HUES64 (cell line): ENCODE measurements around the gene NAIF1.
"Not testable (repeated sequence)": the region's sequence is repeated elsewhere in the genome, so short reads cannot be mapped to it uniquely, and the experiment has no call there.

Experiments
- H3K27ac ChIP-seq: 2 replicates; pipeline ENCODE4 v1.7.0; 2013; ENCODE audit warnings: low read depth, low read length, inconsistent platforms
- H3K27me3 ChIP-seq: 2 replicates; pipeline ENCODE4 v1.6.1; 2013; ENCODE audit warnings: mild to moderate bottlenecking, low read length; ENCODE audit not compliant: insufficient read depth
- H3K36me3 ChIP-seq: 2 replicates; pipeline ENCODE4 v1.6.1; 2013; ENCODE audit warnings: mild to moderate bottlenecking, low read length; ENCODE audit not compliant: insufficient read depth
- H3K4me1 ChIP-seq: 2 replicates; pipeline ENCODE4 v1.6.1; 2013; ENCODE audit warnings: mild to moderate bottlenecking, low read length, moderate library complexity; ENCODE audit not compliant: insufficient read depth
- H3K4me3 ChIP-seq: 2 replicates; pipeline ENCODE4 v1.5.1; 2013; ENCODE audit warnings: mild to moderate bottlenecking, low read length, moderate library complexity
- H3K9ac ChIP-seq: 2 replicates; pipeline ENCODE4 v1.6.1; 2013; ENCODE audit warnings: mild to moderate bottlenecking, low read depth, low read length
- H3K9me3 ChIP-seq: 2 replicates; pipeline ENCODE4 v1.6.1; 2013; ENCODE audit warnings: low read depth, low read length; ENCODE audit not compliant: insufficient read depth
- WGBS: fragments of 150-250, 120-280 bp; methylation state at CpG from one replicate; pipeline ENCODE4 v1.1.7; 2013; ENCODE audit warnings: missing lambda C conversion rate; 5-methylcytosine and 5-hydroxymethylcytosine counted together

NAIF1 gene

DNA sequence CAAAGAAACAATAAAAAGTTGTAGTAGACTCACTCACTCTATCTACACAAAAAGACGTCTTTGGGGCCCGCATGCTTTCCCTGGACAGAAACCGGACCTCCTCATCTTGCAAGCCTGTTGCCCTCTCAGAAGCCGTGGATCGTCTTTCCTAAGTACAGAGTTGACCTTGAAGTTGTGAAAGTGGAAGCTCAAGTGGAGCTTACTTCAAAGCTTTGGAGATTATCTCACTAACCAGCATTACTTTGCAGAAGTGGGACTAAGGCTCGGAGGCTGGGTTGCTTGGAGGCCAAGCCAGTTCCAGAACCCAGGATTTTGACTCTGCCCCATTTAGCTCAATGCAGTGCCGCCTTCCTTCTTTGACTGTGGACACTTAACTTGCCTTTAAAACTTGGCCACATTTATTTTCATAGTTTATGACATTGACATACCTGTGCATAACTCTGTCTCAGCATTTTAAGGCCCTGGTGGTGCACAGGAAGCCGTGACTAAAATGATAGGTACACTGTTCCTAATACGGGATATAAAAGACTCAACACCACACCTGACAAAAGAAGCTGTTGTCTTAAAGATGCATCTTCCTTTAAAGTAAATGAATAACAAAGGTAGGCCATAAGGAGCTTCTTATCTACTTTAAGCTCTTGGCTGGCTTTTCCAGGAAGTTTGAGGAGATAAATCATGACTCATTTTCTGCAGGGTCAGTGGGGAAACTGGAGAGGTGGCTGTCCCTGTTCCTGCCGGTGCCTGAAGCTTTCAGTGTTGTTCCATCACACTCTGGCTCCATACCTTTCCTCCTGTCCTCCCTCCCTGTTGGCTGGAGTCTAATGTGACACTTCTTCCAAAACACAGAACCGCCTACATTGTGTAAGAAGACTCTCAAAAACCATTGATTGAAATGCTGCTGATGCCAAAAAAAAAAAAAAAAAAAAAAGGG is 11.6 kb upstream of the NAIF1 start:
- H3K4me1 ChIP-seq, result peaks cover 24% of the 10 kb centered on the region
- H3K36me3 ChIP-seq, result no peaks in the 10 kb centered on the region
- no peak overlapping the region for H3K9ac ChIP-seq
- no peaks in the 10 kb centered on the region for H3K27me3 ChIP-seq
- WGBS, result 83% methylated on average over 11 of the region's 11 CpGs
- H3K4me3 ChIP-seq, result no peak overlapping the region
- peak overlapping the region; percentile 36; the same call in 1 of the 2 replicates for H3K27ac ChIP-seq
- no peaks in the 10 kb centered on the region for H3K9me3 ChIP-seq

DNA sequence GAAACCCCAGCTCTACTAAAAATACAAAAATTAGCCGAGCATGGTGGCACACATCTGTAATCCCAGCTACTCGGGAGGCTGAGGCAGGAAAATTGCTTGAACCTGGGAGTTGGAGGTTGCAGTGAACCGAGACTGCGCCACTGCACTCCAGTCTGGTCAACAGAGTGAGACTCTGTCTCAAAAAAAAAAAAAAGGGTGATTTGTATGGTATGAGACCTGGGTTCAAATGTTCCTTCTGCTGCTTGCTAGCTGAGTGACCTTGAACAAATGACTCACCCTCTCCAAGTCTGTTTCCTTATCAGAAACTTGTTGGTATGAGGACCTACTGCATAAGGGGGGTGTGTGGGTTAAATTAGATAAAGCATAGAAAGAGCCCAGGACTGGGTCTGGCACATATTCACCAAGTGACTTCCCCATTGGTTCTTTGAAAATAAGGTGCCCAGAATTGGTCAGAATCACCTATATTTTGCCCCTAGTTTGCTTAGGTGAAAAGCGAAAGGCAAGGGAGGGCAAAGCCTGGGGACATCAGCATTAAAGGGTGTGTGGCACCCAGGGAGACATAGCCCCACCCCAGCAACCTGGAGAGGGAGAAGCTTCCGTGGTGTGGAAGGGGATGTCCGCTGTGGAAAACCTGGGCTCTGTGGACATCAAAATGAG is 10.9 kb upstream of the NAIF1 start:
- Histone ChIP-seq H3K9me3 (no peaks in the 10 kb centered on the region), H3K4me1 (peaks cover 27% of the 10 kb centered on the region), H3K27ac (no peak overlapping the region), H3K27me3 (no peaks in the 10 kb centered on the region), H3K9ac (no peak overlapping the region), H3K36me3 (no peaks in the 10 kb centered on the region), H3K4me3 (no peak overlapping the region)
- 93% methylated on average over 6 of the region's 7 CpGs for WGBS

DNA sequence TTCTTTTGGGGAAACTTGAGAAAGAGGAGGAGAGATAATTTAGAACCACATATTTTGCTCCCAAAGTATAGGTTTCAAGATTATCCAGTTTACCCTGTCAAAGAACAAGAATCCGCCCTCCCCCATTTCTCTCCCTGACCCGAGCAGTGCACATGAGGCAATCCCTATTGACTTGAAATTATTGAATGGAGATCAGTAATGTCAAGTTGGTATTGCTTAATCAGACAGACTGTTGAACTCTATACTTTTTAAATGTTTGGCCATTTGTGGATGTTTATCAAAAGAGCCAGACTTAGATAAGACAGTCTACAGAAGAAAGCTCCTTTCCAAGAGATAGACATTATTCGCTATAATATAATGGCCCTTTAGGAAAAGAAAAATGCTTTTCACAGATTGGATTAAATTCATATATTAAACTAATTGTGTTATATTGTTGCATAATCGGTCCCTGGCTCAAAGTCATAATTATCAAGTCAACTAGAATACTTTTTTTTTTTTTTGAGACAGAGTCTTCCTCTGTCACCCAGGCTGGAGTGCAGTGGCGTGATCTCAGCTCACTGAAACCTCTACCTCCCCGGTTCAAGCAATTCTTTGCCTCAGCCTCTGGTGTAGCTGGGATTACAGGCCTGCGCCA is 6.2 kb upstream of the NAIF1 start:
- Histone ChIP-seq H3K9me3 (no peaks in the 10 kb centered on the region), H3K4me1 (peaks cover 27% of the 10 kb centered on the region), H3K9ac (no peak overlapping the region), H3K36me3 (no peaks in the 10 kb centered on the region), H3K27ac (no peak overlapping the region; the same call in 1 of the 2 replicates), H3K27me3 (no peaks in the 10 kb centered on the region), H3K4me3 (no peak overlapping the region)
- 94% methylated on average over 6 of the region's 7 CpGs for WGBS

DNA sequence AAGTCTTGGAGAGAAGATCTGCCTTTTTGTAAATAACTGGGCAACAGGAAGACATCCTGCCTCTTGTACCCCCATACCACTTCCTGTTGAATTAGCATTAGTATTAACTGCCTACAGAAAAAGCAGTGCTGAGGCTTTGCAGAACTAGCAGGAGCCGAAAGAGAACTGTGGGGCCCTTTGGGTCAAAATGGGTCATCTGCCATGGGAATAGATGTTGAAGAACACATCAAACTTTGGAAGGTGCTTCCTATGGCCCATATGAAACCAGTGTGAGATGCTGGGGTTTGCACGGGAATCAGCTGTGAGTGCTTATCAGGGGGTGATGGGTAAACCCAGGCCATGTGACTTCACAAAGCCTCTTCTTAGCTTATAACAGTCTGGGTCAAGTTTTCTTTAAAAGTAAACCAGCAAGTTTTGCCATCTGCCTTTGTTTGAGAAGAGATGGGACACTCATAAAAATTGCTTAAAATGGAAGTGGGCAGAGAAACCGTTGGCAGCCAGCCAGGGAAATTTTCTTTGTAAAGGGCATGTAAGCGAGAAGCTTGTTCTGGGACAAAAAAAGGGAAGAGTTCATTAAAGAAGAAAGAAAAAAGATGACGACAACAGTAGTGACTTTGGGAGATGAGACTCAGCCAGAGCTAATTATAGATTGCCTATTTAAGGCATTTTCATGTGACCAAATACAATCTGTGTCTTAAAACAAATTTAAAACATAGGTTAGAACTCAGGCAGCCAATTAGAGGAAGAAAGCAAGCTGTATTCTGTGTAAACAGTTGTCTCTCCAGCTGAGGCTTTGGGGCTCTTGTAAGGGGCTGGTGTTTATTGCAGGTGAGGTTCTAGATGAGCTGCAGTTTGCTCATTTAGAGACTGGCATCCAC is 5.3 kb upstream of the NAIF1 start:
- H3K27ac ChIP-seq, result peak overlapping the region; percentile 24; the same call in 1 of the 2 replicates
- H3K27me3 ChIP-seq, result no peaks in the 10 kb centered on the region
- no peaks in the 10 kb centered on the region for H3K9me3 ChIP-seq
- H3K36me3 ChIP-seq, result no peaks in the 10 kb centered on the region
- H3K4me3 ChIP-seq, result no peak overlapping the region
- peaks cover 25% of the 10 kb centered on the region for H3K4me1 ChIP-seq
- WGBS, result 66% methylated on average over 5 of the region's 5 CpGs
- no peak overlapping the region for H3K9ac ChIP-seq

DNA sequence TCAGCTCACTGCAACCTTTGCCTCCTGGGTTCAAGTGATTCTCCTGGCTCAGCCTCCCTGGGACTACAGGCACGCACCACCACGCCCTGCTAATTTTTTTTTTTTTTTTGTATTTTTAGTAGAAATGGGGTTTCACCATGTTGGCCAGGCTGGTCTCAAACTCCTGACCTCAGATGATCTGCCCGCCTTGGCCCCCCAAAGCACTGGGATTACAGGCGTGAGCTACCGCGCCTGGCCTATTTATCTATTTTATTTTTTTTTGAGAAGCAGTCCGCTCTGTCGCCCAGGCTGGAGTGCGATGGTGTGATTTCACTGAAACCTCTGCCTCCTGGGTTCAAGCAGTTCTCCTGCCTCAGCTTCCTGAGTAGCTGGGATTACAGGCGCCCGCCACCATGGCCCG is 4.4 kb upstream of the NAIF1 start:
- not testable (repeated sequence) for H3K4me3 ChIP-seq, H3K9me3 ChIP-seq, H3K9ac ChIP-seq, H3K36me3 ChIP-seq, H3K27me3 ChIP-seq
- Histone ChIP-seq H3K27ac (peak overlapping the region; percentile 24; the same call in 1 of the 2 replicates), H3K4me1 (peaks cover 29% of the 10 kb centered on the region)
- WGBS, result 96% methylated on average over 12 of the region's 12 CpGs

DNA sequence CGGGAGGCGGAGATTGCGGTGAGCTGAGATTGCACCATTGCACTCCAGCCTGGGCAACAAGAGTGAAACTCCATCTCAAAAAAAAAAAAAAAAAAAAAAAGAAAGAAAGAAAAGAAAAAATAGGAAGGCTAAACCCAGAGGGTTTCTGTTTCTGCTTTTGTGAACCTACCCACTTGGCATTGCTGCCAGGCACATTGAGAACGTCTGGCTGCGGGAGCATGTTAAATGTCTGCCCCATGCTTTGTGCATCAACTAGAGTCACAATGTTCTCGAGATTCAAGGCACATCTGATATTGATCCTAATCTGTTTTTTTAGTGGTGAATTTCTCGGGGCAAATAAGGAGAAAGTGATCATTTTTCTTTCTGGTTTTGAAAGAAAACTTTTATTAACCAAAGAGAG is 3.8 kb upstream of the NAIF1 start:
- Histone ChIP-seq H3K4me3 (no peak overlapping the region), H3K36me3 (no peaks in the 10 kb centered on the region), H3K9me3 (no peaks in the 10 kb centered on the region), H3K27ac (no peak overlapping the region), H3K9ac (no peak overlapping the region), H3K27me3 (no peaks in the 10 kb centered on the region), H3K4me1 (peaks cover 29% of the 10 kb centered on the region)
- WGBS, result 93% methylated on average over 7 of the region's 7 CpGs

DNA sequence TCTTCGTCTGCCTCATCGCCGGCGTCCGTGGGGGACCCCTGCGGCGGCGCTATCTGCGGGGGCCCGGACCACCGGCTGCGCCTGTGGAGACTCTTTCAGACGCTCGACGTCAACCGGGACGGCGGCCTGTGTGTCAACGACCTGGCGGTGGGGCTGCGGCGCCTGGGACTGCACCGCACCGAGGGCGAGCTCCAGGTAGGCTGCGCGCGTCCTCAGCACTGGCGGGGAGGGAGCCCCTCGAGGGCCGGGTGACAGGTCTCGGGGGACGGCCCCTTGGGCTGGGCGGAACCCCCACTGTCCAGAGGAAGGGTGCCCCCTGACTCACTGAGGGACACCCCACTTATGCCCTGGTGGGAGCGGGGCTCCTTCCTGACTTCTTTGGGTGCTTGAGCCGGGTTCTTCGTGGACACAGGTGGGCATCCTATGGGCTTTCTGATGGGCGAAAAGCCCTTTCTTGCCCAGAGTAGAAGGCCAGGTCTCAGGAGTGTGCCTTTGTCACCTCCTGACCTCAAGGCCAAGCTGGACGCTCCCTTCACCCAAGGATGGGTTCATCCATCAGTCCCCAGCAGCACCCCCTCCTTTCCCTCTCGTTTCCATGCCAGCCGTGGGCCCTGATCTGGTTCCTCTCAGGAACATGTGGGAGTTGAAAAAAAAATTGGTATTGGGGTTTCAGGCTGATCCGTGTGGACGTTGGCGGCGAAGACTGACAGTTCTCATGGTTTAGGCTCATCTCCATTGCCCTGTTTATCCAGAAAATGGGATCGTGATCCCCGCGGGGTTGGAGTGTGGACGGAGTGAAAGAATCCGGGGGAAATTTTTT is 1.5 kb upstream of the NAIF1 start:
- H3K27ac ChIP-seq, result peak overlapping the region; percentile 61; the same call in 1 of the 2 replicates
- peaks cover 29% of the 10 kb centered on the region for H3K4me1 ChIP-seq

DNA sequence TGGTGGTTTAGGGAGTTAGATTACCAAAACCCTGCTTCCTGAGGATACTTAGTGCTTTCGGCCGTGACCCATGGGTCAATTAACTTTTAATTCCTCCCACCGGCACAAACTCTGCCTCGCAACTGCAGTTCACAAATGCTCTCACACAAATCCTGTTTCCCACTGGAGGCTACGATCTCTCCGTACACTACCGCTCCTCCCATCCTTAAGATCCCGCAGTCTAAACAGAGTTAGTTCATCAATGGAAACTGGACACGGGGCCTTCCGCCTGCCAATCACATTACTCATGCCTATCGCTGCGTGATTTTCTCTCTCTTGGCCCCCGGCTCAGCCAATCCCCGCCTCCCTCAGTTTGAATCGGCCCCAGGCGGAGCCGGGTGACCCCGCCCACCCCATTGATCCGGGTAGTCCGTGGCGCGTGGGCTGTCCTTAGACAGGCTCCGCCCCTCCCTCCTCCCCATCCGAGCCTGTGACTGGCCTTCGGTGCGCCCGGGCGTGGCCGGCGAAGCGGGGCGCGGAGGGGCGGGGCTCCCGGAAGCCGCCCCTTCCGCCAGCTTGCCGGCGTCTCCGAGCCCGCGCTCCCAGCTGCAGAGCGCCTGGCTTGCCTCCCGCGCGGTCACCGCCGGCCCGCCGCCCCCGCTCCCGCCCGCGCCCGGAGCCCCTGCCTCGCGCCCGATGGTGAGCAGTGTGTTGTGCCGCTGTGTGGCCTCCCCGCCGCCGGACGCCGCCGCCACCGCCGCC is 695 bp upstream of the NAIF1 start, which contains the start of gene SLC25A25:
Gene SLC25A25 (plus strand): TSS at position 588 of the 741 bp plus-strand sequence. CDS start 88 bp downstream, at position 676.
- Histone ChIP-seq H3K27ac (peak within 1 kb of the TSS; percentile 95), H3K36me3 (no peaks in the 10 kb centered on the region; the same call in 1 of the 2 replicates), H3K4me3 (peak within 1 kb of the TSS; percentile 75), H3K9ac (peak within 1 kb of the TSS; percentile 89), H3K9me3 (no peaks in the 10 kb centered on the region), H3K4me1 (peaks cover 25% of the 10 kb centered on the region), H3K27me3 (no peaks in the 10 kb centered on the region)
- under 1% methylated on average over 67 of the region's 67 CpGs for WGBS

More for the DNA sequence above, 1.5 kb upstream of the NAIF1 start:
- Histone ChIP-seq H3K9me3 (no peaks in the 10 kb centered on the region), H3K36me3 (no peaks in the 10 kb centered on the region), H3K4me3 (peak overlapping the region; percentile 75), H3K27me3 (no peaks in the 10 kb centered on the region), H3K9ac (peak overlapping the region; percentile 63; the same call in 1 of the 2 replicates)
- WGBS, result 3% methylated on average over 49 of the region's 50 CpGs

DNA sequence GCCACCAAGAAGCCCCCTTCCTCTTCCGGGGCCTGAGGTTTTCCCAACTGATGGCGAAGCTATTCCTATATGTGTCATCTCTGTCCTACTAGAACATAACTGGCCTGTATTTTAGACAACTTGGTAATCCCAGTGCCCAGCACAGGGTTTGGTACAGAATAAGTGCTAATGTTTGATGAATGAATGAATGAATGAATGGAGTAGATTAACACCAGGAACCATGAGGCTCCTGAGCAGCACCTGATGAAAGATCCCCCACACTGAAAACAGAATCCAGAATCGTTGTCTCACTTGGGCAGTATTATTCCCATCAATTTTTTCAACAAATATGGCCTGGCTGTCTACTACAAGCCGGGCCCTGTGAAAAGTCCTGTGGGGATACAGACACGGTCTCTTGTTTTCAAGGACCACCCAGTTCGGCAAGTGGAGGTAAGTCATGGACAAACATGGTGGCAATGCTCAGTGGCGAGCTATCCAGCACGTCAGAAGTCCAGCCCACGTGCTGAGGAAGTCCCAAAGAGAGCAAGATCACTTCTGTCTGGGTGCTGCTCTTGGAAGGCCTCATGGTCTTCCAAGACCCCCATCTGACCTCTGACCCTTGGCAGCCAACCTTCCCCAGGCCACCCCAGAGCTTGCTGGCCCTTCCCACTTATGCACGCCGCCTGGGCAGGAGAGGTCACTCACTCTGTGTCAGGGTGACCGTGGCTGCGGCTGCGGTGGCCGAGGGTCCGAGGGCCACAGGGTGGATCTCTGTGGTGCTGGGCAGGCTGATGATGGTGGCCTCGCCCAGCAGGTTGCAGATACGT is 1.0 kb downstream of the NAIF1 start:
- Histone ChIP-seq H3K36me3 (no peaks in the 10 kb centered on the region; the same call in 1 of the 2 replicates), H3K27ac (no peak overlapping the region), H3K4me3 (peak overlapping the region; percentile 40; the same call in 1 of the 2 replicates), H3K4me1 (peaks cover 13% of the 10 kb centered on the region), H3K9me3 (no peaks in the 10 kb centered on the region), H3K27me3 (no peaks in the 10 kb centered on the region), H3K9ac (no peak overlapping the region)
- 95% methylated on average over 18 of the region's 18 CpGs for WGBS
